ENCODE results near the gene DISP1.
"Not testable (repeated sequence)": the region's sequence is repeated elsewhere in the genome, so short reads cannot be mapped to it uniquely, and the experiment has no call there.

Gene DISP1

DNA sequence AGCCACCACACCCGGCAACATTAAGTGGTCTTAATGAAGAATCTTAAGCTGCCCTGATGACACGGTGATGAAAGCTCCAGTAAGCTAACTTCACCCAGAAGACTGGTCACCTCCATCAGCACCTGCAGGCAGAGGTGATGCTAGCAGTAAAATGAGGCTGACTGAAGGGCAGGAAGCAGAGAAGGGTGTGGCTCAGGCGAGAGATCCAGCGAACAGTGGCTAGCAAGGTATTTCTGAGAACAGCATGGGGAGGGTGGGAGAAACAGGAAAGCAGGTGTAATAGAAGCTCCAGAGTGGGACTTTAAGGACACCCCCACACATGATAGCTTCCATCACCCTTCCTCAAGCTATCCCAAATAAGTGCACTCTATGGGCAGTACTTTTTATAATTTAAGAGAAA lies 15.9 kb upstream of the DISP1 start:
- no peak for DNase-seq

DNA sequence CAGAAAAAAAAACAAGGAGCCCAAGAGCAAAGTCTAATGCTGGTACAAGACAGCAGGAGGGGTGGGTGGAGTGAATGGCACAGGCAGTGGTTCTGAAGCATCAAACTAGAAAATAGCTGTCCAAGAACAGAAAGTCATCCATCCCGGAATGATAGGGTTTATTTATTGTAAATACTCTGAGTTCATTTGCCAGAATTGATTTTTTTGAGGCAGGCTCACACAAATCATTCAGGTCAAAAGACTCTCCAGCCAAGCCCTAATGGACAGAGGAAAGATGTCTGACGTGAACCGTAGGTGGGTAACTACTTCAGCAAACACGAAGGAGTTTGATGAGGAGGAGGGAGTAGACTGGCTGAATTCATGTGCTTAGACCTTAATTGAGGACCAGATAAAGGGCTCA lies 13.8 kb upstream of the DISP1 start:
- no peak for DNase-seq

DNA sequence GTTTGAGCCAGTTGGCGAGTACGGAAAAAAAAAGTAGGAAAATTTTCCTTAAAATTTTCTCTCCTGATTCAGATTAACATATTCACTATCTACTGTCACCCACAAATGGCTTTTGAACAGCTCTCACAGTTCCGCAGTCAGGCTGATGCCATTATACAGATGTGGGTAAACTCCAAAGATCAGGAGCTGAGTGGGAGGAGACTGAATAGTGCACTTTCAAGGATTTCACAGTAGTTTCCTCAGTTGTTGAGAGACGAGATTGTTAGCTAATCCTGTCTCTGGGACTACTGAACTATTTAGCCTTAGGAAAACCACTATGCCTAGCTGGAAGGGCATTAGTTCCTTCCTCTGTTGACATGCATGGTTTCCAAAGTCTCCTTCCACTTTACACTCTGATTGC lies 3.2 kb upstream of the DISP1 start:
- no peak for DNase-seq

DNA sequence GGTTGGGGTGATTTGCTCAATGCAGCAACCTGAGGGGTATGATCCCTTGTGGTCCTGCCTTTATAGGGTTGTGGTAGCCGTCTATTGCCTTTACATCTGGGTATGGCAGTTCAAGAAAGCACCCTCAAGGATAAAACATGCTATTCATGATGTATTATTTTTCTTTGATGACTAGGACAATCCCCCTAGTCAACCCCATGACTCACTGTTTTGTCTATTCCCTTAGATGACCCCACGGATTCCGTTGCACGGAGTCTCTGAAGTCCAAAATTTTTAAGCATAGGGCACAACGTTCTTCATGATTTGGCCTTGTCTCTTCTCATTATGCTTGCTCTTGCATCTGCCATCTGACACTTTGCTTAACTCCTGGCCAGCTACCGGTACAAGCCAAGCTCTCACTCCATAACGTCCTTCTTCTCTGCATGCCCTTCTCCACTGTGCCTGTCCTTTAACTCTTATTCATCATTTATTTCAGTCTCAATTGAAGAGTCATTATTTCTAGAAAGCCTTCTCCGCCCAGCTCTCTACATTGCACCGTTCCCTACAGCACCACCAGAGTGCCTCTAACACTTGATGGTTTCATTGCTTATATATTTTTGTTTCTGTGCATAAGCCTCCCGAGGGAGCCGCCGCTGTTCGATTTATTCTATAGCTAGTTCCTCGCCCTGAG lies 838 bp upstream of the DISP1 start:
- DNase-seq: no peak

DNA sequence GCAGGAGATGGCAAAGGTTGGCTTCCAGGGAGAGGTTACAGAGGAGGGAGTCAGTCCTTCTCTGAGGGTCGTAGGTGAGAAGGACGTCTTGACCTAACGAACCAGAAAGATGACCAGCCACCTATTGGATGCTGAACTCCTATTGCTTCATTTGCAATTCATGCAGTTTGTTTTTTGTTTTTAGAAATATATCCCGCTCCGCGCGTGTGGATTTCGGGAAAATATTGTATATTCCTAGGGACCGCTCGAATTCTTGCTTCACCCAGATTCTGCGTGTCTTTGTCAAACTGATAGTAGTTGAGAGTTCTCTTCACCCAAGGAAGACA lies 564 bp downstream of the DISP1 start:
- DNase-seq: no peak

DNA sequence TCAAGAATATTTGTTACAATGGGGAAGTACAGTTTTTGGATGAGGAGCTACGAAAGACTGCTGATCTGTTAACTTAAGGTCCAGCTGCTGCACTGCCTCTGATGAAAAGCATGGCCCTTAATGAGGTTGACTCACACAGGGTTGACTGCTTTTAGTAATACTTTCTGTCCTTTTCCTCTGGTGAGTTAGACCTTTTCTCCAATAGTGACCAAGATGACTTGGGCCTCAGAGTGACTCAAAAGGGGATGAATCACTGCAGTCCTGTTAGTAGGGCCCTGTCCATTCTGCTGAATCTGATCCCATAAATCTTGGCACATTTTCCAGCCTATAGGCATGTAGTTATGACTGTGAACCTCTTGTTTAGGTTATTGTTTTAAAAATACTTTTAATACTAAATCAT lies 2.7 kb downstream of the DISP1 start:
- DNase-seq: peak; percentile 3

DNA sequence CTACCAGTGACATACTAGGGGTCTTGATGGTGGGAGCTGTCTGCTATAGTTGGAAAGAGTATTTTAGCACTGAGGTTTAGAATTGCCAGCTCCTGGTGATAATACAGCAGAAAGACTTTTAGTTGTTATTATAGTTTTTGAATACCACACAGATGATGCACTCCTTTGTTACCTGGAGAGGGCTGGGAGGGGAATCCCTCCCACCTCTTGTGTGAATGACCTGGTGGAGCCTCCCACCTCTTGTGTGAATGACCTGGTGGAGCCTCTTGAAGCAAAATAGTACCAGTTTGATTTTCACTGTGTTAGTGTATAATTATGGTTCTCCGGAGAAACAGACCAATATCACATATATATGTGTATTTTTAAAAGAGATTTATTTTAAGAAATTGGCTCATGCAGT lies 3.3 kb downstream of the DISP1 start:
- DNase-seq: no peak

DNA sequence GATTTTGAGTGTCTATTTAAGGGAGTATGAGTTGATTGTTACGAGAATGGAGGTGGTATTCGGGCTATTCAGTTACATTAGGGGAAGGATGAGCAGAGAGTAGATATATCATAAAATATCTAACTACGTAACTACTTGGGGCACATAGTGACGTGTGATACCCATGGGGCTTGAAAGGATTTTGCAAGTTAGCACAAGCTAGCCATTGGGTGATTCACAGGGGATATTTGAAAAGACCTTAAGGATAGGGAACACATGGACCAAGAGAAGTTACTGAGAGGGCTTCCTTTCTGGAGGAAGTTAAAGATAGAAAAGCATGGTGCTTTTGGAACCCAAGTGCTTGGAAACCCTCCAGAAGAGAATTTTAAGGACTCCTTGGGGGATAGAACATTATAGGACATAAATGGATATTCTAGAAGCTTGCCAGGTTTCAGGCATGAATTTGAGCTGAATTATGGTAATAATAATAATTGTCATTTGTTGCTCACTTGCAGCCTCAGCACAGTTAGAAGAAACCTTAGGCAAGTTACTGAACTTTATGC lies 5.4 kb downstream of the DISP1 start:
- no peak for DNase-seq

DNA sequence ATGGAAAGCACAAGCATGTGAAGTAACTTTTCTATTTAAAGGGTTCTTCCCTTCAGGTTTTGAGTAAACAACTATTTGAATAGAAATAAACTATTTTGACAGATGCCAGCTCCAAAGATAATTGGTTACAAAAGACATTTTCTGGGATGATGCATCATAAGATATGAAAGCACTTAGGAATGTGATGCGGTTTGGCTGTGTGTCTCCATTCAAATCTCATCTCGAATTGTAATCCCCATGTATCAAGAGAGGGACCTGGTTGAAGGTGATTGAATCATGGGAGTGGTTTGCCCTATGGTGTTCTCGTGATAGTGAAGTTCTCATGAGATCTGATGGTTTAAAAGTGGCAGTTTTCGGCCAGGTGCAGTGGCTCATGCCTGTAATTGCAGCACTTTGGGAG lies 6.4 kb downstream of the DISP1 start:
- DNase-seq: no peak

DNA sequence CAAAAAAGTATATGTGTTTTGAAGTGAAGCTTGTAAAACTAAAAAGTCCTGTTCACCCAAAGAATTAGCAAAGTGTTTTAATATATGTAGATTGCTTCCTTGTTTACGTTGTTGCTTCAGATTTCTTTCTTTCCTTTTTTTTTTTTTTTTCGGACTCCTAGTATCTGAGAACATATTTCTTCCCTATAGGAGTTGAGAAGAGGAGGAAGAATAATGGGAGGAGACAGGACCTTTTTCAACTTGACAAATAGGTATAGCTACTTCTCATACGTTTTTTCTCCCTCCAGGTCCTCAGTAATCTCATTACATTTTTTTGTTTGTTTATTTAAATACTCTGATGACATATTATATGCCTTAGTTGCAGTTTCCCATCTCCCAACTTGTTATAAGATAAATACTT lies 8.9 kb downstream of the DISP1 start:
- no peak for DNase-seq

DNA sequence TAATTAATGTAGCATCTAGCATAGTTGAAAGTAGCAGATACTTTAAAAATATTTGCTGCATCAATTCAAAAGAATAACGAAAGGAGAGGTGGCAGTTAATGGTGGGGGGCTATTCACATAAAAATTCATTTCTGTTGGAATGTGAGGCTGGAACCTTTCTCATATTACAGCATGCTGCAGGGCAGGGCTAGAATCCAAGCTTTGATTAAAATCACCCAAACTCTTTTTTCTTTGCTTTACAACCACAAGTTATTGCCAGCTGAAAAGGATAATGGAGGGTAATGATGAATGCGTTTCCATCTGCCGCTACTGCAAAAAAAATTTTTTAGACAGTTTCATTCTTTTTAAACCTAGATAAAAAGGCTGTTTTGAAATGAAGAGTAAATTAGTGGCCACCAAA lies 9.8 kb downstream of the DISP1 start:
- DNase-seq: no peak

DNA sequence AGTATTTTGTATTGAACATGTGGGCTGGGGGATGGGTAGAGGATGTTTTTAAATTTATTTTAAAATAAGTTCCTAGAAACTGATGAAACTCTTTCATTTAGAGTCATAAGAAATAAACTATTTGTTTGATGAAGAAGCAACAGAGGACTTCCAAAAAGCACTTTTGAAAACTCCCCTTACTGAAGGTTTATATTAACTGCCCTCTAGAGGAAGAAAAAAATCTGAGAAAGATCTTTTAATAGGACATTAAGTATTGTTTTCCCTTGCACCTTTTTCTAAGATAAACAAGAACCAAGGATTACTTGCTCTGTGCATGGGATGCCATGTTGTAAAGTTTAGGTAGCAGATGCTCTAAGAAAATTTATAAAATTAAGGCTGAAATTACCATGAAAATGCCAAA lies 14.1 kb downstream of the DISP1 start:
- no peak for DNase-seq

DNA sequence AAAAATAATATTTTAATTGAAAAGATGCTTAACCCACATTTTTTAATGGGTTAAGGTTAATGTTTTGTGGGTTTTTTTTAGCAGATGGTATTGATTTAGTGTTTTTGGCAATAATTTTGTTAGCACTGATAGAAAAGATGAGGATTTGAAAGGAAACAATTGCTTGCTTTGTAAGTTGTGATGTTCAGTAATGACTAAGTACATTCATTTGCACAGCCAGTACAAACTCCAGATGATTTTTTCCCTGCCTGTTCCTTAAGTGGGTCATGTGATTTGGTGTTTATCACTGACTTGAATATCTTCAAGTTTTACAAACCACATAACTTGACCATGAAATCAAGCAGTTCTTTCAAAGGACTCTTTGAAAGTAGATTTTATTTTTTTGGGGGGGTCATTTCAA lies 15.0 kb downstream of the DISP1 start:
- no peak for DNase-seq

DNA sequence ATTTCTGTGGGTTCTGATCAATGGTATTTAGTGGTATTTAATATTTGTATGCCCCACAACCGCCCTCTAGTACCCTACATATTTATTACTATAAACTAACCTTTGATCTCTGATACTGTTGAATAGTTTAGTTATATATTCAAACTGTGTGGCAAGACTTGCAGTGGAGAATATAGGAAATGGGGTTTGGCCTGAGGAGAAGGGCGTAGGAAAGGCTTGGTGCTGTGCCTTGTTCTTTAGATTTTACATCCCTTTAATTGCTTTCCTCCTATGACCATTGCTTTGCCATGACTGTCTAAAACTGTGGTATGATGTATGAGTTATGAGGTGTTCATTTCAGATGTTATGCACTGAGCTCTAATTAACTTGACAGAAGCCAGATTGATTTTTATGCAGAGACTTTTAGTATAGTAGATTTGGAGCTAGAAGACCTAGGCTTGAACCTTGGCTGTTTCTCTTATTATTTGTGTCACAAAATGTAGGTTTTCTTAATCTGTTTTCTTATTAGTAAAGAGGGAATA lies 18.6 kb downstream of the DISP1 start:
- DNase-seq: no peak

DNA sequence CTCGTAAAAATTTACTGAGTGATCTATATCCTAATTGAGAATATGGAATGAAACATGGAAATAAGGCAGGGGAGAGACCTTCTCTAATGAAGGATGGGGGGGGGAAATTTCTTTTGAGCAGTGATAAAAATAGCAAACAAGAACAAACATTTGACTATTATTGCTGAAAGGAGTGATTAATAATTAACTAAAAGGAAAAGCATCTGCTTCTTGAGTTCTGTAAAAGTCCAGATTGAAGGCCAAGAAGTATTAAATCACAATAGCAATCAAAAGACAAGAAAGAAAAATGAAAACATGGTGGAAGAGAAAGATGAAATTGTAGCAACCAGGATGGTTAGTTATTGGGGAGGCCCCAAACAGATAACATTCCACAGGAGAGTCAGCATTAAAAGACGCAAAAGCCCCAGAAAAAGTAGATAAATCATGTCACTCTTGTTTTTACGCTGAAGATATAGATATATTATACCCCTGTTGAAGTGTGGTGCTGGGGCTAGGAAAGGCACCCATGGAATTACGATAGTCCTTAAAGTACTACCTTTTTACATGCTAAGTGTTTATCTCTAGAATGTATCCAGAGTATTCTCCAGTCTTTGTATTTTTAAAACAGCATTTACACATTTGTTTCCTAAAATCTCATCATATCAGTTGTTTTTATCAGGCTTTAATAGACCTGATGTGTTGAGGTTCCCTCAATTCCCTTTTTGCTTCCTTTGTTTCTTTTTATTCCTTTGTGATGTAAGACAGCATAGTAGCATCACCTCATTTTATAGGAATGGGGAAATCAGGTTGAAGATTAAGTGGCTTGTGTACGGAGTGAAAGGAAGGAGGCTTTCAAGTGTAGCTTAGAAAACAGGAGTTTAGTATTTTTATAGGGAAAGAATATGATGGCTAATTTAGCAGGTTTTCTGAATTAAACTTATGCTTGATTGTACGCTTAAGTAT lies 28.9 kb downstream of the DISP1 start:
- DNase-seq: no peak

DNA sequence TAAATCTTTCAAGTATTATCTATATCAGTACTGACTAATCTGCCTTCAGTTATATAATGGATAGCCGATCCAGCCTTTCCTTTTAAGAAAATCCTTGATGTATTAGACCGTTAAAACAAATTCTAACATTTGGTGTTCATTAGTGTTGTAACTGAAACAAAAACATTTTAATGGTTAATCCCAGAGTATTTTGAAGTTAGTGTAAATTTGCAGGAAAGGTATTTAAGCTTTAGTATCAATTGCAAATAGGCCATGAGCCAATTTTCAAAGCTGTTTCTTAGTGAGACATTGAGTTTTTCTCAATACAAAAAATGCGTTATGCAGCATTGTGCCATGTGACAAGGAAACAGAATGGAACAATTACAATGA lies 29.6 kb downstream of the DISP1 start:
- no peak for DNase-seq

DNA sequence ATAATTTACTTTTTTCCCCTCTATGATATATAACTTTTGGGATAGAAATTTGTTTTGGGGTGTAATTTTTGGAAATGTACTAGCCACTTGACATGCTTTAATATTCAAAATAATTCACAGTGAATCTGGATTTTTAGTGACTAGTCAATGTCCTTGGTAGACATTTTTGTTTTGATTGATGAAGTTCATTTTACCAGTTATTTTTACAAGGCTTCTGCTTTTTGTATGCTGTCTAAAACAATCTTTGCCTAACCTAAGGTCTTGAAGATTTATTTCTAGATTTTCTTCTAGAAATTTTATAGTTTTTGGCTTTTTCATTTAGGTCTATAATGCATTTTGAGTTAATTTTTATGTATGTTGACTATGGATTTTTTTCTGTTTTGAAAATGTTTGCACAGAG lies 30.9 kb downstream of the DISP1 start:
- no peak for DNase-seq

DNA sequence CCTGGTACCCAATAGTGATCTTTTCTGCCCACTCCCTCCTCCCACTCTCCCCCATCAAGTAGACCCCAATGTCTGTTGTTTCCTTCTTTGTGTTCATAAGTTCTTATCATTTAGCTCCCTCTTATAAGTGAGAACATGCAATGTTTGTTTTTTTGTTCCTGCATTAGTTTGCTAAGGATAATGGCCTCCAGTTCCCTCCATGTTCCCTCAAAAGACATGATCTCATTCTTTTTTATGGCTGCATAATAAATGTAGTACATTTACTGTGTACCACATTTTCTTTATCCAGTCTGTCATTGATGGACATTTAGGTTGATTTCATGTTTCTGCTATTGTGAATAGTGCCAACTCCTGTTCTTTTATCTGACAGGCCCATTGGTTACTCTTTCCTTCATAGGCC lies 35.7 kb downstream of the DISP1 start:
- DNase-seq: not testable (repeated sequence)

DNA sequence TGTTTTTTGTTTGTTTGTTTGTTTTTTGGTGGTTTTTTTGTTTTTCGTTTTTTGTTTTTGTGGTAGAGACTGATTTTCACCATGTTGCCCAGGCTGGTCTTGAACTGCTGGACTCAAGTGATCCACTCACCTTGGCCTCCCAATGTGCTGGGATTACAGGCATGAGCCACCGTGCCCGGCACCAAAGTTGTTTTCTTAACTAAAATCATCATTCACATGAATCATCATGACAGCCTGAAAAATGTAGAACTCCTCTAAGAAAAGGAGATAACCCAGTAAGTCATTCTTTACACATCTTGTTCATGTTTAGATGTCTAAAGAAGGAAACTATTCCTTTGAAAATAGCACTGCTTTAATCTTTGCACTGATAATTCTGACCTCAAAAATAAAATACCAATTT lies 37.5 kb downstream of the DISP1 start:
- DNase-seq: no peak

DNA sequence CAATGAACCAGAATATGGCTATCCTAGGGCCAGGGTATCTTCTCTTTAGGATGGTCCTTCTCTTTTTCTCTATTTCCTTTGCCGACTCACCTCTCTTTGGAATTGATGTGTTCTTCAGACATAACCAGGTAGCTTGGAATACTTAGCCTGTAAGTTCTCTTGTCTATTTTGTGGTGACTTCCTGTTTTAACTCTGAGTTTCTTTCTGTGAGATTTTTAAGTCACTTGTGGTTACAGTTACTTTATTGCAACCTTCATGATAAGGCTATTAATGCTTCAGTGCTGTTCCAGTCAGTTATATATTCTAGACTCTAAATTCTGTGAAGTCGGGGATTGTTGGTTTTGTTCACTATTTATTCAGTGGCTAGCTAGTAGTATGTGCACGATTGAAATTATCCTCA lies 46.2 kb downstream of the DISP1 start:
- no peak for DNase-seq
